HepG2 (cell line): Measurements from ENCODE around the gene RAD1.

ENCODE experiments used
- PHB2 ChIP-seq: fragments of 450-650 bp; IDR thresholded peaks from 2 replicates; pipeline ENCODE4 v1.6.1; 2018; ENCODE audit not compliant: partially characterized antibody
- POLR2A ChIP-seq, 2 experiments: IDR thresholded peaks; 2 replicates each; pipeline ENCODE4 v1.6.1; 2011; ENCODE audit warnings: low read depth in 2 of 2, low read length in 2 of 2, mild to moderate bottlenecking in 1 of 2, moderate library complexity in 1 of 2; ENCODE audit not compliant: insufficient read depth in 1 of 2
- TCF7 ChIP-seq: sonication (generic); IDR thresholded peaks from 2 replicates; pipeline ENCODE4 v1.6.1; 2016; ENCODE audit warnings: antibody characterized with exemption, low read depth
- ZBTB7A ChIP-seq: sonication (generic); formaldehyde crosslinking; IDR thresholded peaks from 2 replicates; pipeline ENCODE4 v1.8.0; 2022; ENCODE audit warnings: mild to moderate bottlenecking, missing genetic modification reagents
- ZNF431 ChIP-seq: sonication (generic); formaldehyde crosslinking; IDR thresholded peaks from 2 replicates; pipeline ENCODE4 v1.9.0; 2022; ENCODE audit warnings: missing genetic modification reagents, low read depth, mild to moderate bottlenecking, borderline replicate concordance
- TF ChIP-seq, protein P1 (sequence below): sonication (generic); formaldehyde crosslinking; IDR thresholded peaks from 2 replicates; pipeline ENCODE4 v1.5.0; 2020; ENCODE audit warnings: mild to moderate bottlenecking, missing genetic modification reagents, moderate library complexity
- TF ChIP-seq, protein P2 (sequence below): sonication (generic); formaldehyde crosslinking; IDR thresholded peaks from 2 replicates; pipeline ENCODE4 v1.4.0; 2020; ENCODE audit warnings: missing genetic modification reagents
- TF ChIP-seq, protein P3 (sequence below): fragments of 450-650 bp; IDR thresholded peaks from 2 replicates; pipeline ENCODE4 v1.6.1; 2017; ENCODE audit warnings: mild to moderate bottlenecking
- TF ChIP-seq, protein P4 (sequence below): sonication (generic); formaldehyde crosslinking; IDR thresholded peaks from 2 replicates; pipeline ENCODE4 v1.4.0; 2020; ENCODE audit warnings: missing genetic modification reagents, borderline replicate concordance

DNA sequence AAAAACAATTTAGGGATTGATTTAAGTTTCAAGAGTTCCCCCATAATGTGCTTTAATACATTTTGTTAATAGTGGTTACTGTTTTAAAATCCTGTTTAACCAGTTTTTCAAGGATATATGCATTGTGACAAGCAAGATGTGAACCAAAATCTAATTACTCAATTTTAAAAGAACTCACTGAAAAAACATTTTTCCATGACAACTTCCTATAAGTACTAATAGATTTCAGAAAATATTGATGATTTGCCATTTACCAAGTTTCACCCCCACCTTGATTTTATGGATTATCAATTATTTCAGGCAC, 9.1 kb upstream of the RAD1 start:
- TF ChIP-seq, protein P1, sequence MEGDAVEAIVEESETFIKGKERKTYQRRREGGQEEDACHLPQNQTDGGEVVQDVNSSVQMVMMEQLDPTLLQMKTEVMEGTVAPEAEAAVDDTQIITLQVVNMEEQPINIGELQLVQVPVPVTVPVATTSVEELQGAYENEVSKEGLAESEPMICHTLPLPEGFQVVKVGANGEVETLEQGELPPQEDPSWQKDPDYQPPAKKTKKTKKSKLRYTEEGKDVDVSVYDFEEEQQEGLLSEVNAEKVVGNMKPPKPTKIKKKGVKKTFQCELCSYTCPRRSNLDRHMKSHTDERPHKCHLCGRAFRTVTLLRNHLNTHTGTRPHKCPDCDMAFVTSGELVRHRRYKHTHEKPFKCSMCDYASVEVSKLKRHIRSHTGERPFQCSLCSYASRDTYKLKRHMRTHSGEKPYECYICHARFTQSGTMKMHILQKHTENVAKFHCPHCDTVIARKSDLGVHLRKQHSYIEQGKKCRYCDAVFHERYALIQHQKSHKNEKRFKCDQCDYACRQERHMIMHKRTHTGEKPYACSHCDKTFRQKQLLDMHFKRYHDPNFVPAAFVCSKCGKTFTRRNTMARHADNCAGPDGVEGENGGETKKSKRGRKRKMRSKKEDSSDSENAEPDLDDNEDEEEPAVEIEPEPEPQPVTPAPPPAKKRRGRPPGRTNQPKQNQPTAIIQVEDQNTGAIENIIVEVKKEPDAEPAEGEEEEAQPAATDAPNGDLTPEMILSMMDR, result no peak
- TF ChIP-seq, protein P2, sequence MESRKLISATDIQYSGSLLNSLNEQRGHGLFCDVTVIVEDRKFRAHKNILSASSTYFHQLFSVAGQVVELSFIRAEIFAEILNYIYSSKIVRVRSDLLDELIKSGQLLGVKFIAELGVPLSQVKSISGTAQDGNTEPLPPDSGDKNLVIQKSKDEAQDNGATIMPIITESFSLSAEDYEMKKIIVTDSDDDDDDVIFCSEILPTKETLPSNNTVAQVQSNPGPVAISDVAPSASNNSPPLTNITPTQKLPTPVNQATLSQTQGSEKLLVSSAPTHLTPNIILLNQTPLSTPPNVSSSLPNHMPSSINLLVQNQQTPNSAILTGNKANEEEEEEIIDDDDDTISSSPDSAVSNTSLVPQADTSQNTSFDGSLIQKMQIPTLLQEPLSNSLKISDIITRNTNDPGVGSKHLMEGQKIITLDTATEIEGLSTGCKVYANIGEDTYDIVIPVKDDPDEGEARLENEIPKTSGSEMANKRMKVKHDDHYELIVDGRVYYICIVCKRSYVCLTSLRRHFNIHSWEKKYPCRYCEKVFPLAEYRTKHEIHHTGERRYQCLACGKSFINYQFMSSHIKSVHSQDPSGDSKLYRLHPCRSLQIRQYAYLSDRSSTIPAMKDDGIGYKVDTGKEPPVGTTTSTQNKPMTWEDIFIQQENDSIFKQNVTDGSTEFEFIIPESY, result no peak
- TF ChIP-seq, protein P3, sequence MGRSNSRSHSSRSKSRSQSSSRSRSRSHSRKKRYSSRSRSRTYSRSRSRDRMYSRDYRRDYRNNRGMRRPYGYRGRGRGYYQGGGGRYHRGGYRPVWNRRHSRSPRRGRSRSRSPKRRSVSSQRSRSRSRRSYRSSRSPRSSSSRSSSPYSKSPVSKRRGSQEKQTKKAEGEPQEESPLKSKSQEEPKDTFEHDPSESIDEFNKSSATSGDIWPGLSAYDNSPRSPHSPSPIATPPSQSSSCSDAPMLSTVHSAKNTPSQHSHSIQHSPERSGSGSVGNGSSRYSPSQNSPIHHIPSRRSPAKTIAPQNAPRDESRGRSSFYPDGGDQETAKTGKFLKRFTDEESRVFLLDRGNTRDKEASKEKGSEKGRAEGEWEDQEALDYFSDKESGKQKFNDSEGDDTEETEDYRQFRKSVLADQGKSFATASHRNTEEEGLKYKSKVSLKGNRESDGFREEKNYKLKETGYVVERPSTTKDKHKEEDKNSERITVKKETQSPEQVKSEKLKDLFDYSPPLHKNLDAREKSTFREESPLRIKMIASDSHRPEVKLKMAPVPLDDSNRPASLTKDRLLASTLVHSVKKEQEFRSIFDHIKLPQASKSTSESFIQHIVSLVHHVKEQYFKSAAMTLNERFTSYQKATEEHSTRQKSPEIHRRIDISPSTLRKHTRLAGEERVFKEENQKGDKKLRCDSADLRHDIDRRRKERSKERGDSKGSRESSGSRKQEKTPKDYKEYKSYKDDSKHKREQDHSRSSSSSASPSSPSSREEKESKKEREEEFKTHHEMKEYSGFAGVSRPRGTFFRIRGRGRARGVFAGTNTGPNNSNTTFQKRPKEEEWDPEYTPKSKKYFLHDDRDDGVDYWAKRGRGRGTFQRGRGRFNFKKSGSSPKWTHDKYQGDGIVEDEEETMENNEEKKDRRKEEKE, result no peak
- TF ChIP-seq POLR2A (IDR thresholded peaks at IDR 0.05; ENCODE audit: insufficient read depth in 1 of 2, low read depth in 2 of 2, low read length in 2 of 2) (no peak), PHB2 (no peak), ZBTB7A (CRISPR knock-in tag) (no peak), TCF7 (no peak), ZNF431 (CRISPR knock-in tag) (no peak)
- TF ChIP-seq, protein P4, sequence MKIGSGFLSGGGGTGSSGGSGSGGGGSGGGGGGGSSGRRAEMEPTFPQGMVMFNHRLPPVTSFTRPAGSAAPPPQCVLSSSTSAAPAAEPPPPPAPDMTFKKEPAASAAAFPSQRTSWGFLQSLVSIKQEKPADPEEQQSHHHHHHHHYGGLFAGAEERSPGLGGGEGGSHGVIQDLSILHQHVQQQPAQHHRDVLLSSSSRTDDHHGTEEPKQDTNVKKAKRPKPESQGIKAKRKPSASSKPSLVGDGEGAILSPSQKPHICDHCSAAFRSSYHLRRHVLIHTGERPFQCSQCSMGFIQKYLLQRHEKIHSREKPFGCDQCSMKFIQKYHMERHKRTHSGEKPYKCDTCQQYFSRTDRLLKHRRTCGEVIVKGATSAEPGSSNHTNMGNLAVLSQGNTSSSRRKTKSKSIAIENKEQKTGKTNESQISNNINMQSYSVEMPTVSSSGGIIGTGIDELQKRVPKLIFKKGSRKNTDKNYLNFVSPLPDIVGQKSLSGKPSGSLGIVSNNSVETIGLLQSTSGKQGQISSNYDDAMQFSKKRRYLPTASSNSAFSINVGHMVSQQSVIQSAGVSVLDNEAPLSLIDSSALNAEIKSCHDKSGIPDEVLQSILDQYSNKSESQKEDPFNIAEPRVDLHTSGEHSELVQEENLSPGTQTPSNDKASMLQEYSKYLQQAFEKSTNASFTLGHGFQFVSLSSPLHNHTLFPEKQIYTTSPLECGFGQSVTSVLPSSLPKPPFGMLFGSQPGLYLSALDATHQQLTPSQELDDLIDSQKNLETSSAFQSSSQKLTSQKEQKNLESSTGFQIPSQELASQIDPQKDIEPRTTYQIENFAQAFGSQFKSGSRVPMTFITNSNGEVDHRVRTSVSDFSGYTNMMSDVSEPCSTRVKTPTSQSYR (CRISPR knock-in tag), result no peak
